CD14-positive monocyte (primary cell): ENCODE results near the gene FAM181A. TPM values are rescaled to one million over a fixed set of nuclear protein-coding genes. Genes with fewer than 3 reads are reported as not detected.

ENCODE experiments used
- DNase-seq, 3 donors: peaks; one replicate each; pipeline ENCODE4 v3.0.0-alpha.2; 2011 to 2022
- H2AFZ ChIP-seq: 2 replicates; pipeline ENCODE4 v1.6.0; 2012; ENCODE audit warnings: mild to moderate bottlenecking, low read depth, low read length, inconsistent platforms; ENCODE audit not compliant: insufficient read depth, poor library complexity, severe bottlenecking
- H3K27ac ChIP-seq, 2 donors: 1 replicate in 1 of 2; 2 replicates in 1 of 2; pipeline ENCODE4 v1.5.1; 2012 to 2013; ENCODE audit warnings: low read length in 2 of 2, control low read depth in 1 of 2, inconsistent platforms in 1 of 2, low read depth in 1 of 2, mild to moderate bottlenecking in 1 of 2
- H3K27me3 ChIP-seq, 2 donors: one replicate each; pipeline versions ENCODE4 v1.6.0 to v1.6.1; 2011 to 2013; ENCODE audit warnings: low read length in 2 of 2; ENCODE audit not compliant: control insufficient read depth in 2 of 2, insufficient read depth in 2 of 2
- H3K36me3 ChIP-seq, 2 donors: replicated peaks in 1 of 2; 1 replicate in 1 of 2; 2 replicates in 1 of 2; pipeline versions ENCODE4 v1.5.1 to v1.6.1; 2012 to 2013; ENCODE audit warnings: low read length in 2 of 2, control low read depth in 1 of 2, inconsistent platforms in 1 of 2, mild to moderate bottlenecking in 1 of 2; ENCODE audit not compliant: insufficient read depth in 2 of 2, control insufficient read depth in 1 of 2
- H3K4me1 ChIP-seq, 2 donors: 1 replicate in 1 of 2; 2 replicates in 1 of 2; pipeline versions ENCODE4 v1.5.1 to v1.6.1; 2012 to 2013; ENCODE audit warnings: low read length in 2 of 2, control low read depth in 1 of 2, inconsistent platforms in 1 of 2, mild to moderate bottlenecking in 1 of 2, moderate library complexity in 1 of 2; ENCODE audit not compliant: insufficient read depth in 2 of 2, control insufficient read depth in 1 of 2
- H3K4me2 ChIP-seq: replicated peaks from 2 replicates; pipeline ENCODE3; 2012; ENCODE audit warnings: low read length, moderate library complexity, mild to moderate bottlenecking; ENCODE audit not compliant: poor library complexity, severe bottlenecking; ENCODE audit errors: extremely low read depth
- H3K4me3 ChIP-seq, 3 experiments: fragments of 200-600 bp in 1 of 3; sonication (generic) in 1 of 3; replicated peaks in 1 of 3; 1 replicate in 2 of 3; 2 replicates in 1 of 3; pipeline ENCODE4 v1.5.1; 2011 to 2013; ENCODE audit warnings: low read length in 3 of 3, mild to moderate bottlenecking in 3 of 3, control low read depth in 2 of 3, low read depth in 2 of 3, inconsistent platforms in 1 of 3, moderate library complexity in 1 of 3
- H3K79me2 ChIP-seq: 2 replicates; pipeline ENCODE4 v1.6.0; 2012; ENCODE audit warnings: mild to moderate bottlenecking, control low read depth, inconsistent platforms, low read length, moderate library complexity; ENCODE audit not compliant: insufficient read depth
- H3K9ac ChIP-seq: 2 replicates; pipeline ENCODE4 v1.6.0; 2017; ENCODE audit warnings: low read length, mild to moderate bottlenecking; ENCODE audit not compliant: insufficient read depth, poor library complexity, severe bottlenecking
- H3K9me3 ChIP-seq, 2 donors: replicated peaks in 1 of 2; 1 replicate in 1 of 2; 2 replicates in 1 of 2; pipeline versions ENCODE4 v1.5.1 to v1.6.1; 2012 to 2013; ENCODE audit warnings: low read length in 2 of 2, control low read depth in 1 of 2; ENCODE audit not compliant: control insufficient read depth in 1 of 2, insufficient read depth in 1 of 2
- H4K20me1 ChIP-seq: 2 replicates; pipeline ENCODE4 v1.6.0; 2012; ENCODE audit warnings: mild to moderate bottlenecking, low read length, control low read depth, moderate library complexity; ENCODE audit not compliant: insufficient read depth
- H3K27ac Mint-ChIP-seq, 7 donors: one replicate each; pipeline ENCODE4 v1.8.0; 2020; ENCODE audit warnings: mild to moderate bottlenecking in 7 of 7, mixed read lengths in 7 of 7, moderate library complexity in 6 of 7, inconsistent platforms in 2 of 7
- H3K27me3 Mint-ChIP-seq, 3 donors: one replicate each; pipeline ENCODE4 v1.8.0; 2021 to 2022; ENCODE audit warnings: low read depth in 3 of 3, mild to moderate bottlenecking in 3 of 3, mixed read lengths in 3 of 3, moderate library complexity in 3 of 3, inconsistent platforms in 1 of 3
- H3K36me3 Mint-ChIP-seq, 2 donors: one replicate each; pipeline ENCODE4 v1.8.0; 2020; ENCODE audit warnings: mixed read lengths in 2 of 2, inconsistent platforms in 1 of 2, mild to moderate bottlenecking in 1 of 2
- H3K4me1 Mint-ChIP-seq: one replicate; pipeline ENCODE4 v1.8.0; 2020; ENCODE audit warnings: mild to moderate bottlenecking, mixed read lengths
- H3K4me3 Mint-ChIP-seq, 2 donors: one replicate each; pipeline ENCODE4 v1.8.0; 2020; ENCODE audit warnings: mild to moderate bottlenecking in 2 of 2, mixed read lengths in 2 of 2, moderate library complexity in 1 of 2
- H3K9me3 Mint-ChIP-seq, 7 donors: one replicate each; pipeline ENCODE4 v1.8.0; 2020 to 2022; ENCODE audit warnings: mixed read lengths in 7 of 7, mild to moderate bottlenecking in 6 of 7, moderate library complexity in 6 of 7, inconsistent platforms in 2 of 7
- CTCF ChIP-seq: fragments of 200-600 bp; IDR thresholded peaks from one replicate; pipeline ENCODE4 v1.8.0; 2022; ENCODE audit warnings: antibody characterized with exemption, mild to moderate bottlenecking
- WGBS: methylation state at CpG from one replicate; pipeline ENCODE4 v1.1.5; 2013; ENCODE audit warnings: missing lambda C conversion rate; ENCODE audit not compliant: insufficient coverage; 5-methylcytosine and 5-hydroxymethylcytosine counted together
- intact Hi-C, 2 donors: fragments of 100-400 bp; cut with micrococcal nuclease; formaldehyde crosslinking; loops; one replicate each; pipeline versions ENCODE4 v1.15.0 to v1.15.1; 2023
- polyA plus RNA-seq, 3 donors: library from polyadenylated mRNA; depleted of rRNA in 1 of 3; unstranded in 2 of 3; stranded (reverse) in 1 of 3; fragments of 300-500 nt in 2 of 3; fragments of >200 nt in 1 of 3; fragmentation: Illumina TruSeq in 2 of 3; gene quantifications; 1 replicate in 2 of 3; 2 replicates in 1 of 3; pipeline ENCODE4 v1.2.3, GENCODE V29; 2012 to 2021

Gene FAM181A
- polyA plus RNA-seq, 3 donors = not detected

GRCh38 chr14:93964820-93965286, 37.7 kb downstream of the FAM181A start:
- Mint-ChIP-seq H3K9me3 (no peaks in the 10 kb centered on the region), H3K27ac (peak overlapping the region in 2 of 7 donors; percentile 27 to 62), H3K36me3 (peaks cover 5 to 14% of the 10 kb centered on the region in 2 donors), H3K27me3 (peaks cover 4 to 12% (median 9%) of the 10 kb centered on the region in 3 donors), H3K4me1 (peaks cover 77% of the 10 kb centered on the region), H3K4me3 (no peak overlapping the region)
- no peak overlapping the region for H3K9ac ChIP-seq
- H3K79me2 ChIP-seq = no peaks in the 10 kb centered on the region
- DNase-seq = no peak
- no peaks in the 10 kb centered on the region for H3K27me3 ChIP-seq
- no peaks in the 10 kb centered on the region for H4K20me1 ChIP-seq
- TF ChIP-seq CTCF = no peak
- no peak overlapping the region for H3K27ac ChIP-seq
- H3K4me2 ChIP-seq = no peak overlapping the region
- peaks cover 55 to 72% of the 10 kb centered on the region in 2 donors for H3K4me1 ChIP-seq
- H3K4me3 ChIP-seq = no peak overlapping the region
- H3K36me3 ChIP-seq = no peaks in the 10 kb centered on the region
- 96% methylated on average over 3 of the region's 3 CpGs for WGBS
- H2AFZ ChIP-seq = no peak overlapping the region
- no peaks in the 10 kb centered on the region for H3K9me3 ChIP-seq
- intact Hi-C loops = loop anchor here in 1 of 2 donors (10.0 kb wide), 1 partner anchor 630 kb away; the partner anchor contains the start of gene BTBD7

- no peak overlapping the region for H3K4me3 Mint-ChIP-seq
- TF ChIP-seq CTCF = no peak
- H3K9me3 Mint-ChIP-seq = no peaks in the 10 kb centered on the region
- H3K27me3 Mint-ChIP-seq = peaks cover 4 to 12% (median 11%) of the 10 kb centered on the region in 3 donors
- peaks cover 5 to 14% of the 10 kb centered on the region in 2 donors for H3K36me3 Mint-ChIP-seq
- 100% methylated on average over 1 of the region's 3 CpGs for WGBS
- H3K27ac Mint-ChIP-seq = peak overlapping the region in 4 of 7 donors; percentile 11 to 35 (median 30)
- no peaks in the 10 kb centered on the region for H3K79me2 ChIP-seq
- no peak overlapping the region for H2AFZ ChIP-seq
- no peak overlapping the region for H3K4me2 ChIP-seq
- no peak overlapping the region for H3K9ac ChIP-seq
- peaks cover 77% of the 10 kb centered on the region for H3K4me1 Mint-ChIP-seq
- no peaks in the 10 kb centered on the region for H3K9me3 ChIP-seq
- no peaks in the 10 kb centered on the region for H3K27me3 ChIP-seq
- H3K4me3 ChIP-seq = no peak overlapping the region
- peaks cover 53 to 70% of the 10 kb centered on the region in 2 donors for H3K4me1 ChIP-seq
- H3K27ac ChIP-seq = no peak overlapping the region
- H3K36me3 ChIP-seq = no peaks in the 10 kb centered on the region
- intact Hi-C loops = loop anchor here in 1 of 2 donors (10.0 kb wide), 1 partner anchor 631 kb away; the partner anchor contains the start of gene BTBD7
- peak in 1 of 3 donors; percentile 43 for DNase-seq
- no peaks in the 10 kb centered on the region for H4K20me1 ChIP-seq
These were observed 38.2 kb downstream of the FAM181A start for GRCh38 chr14:93965287-93965821.
